GM21737 (cell line): ENCODE measurements around the gene UCP2.
A peak's percentile ranks its signal among the peaks of the same experiment; 100 is the strongest.

Experiments
- ATAC-seq: cut with Tn5 transposase; IDR thresholded peaks from one replicate; pipeline ENCODE4 v1.9.1; 2021; ENCODE audit warnings: mild to moderate bottlenecking, moderate library complexity; ENCODE audit not compliant: unreplicated experiment

UCP2 gene, protein sequence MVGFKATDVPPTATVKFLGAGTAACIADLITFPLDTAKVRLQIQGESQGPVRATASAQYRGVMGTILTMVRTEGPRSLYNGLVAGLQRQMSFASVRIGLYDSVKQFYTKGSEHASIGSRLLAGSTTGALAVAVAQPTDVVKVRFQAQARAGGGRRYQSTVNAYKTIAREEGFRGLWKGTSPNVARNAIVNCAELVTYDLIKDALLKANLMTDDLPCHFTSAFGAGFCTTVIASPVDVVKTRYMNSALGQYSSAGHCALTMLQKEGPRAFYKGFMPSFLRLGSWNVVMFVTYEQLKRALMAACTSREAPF

GRCh38 chr11:73982595-73982989 is at the start of gene UCP2:
UCP2 (minus strand) TSS chr11:73982843; CDS start chr11:73978378, 4,465 bp downstream.
- ATAC-seq, result peak; percentile 45

DNA sequence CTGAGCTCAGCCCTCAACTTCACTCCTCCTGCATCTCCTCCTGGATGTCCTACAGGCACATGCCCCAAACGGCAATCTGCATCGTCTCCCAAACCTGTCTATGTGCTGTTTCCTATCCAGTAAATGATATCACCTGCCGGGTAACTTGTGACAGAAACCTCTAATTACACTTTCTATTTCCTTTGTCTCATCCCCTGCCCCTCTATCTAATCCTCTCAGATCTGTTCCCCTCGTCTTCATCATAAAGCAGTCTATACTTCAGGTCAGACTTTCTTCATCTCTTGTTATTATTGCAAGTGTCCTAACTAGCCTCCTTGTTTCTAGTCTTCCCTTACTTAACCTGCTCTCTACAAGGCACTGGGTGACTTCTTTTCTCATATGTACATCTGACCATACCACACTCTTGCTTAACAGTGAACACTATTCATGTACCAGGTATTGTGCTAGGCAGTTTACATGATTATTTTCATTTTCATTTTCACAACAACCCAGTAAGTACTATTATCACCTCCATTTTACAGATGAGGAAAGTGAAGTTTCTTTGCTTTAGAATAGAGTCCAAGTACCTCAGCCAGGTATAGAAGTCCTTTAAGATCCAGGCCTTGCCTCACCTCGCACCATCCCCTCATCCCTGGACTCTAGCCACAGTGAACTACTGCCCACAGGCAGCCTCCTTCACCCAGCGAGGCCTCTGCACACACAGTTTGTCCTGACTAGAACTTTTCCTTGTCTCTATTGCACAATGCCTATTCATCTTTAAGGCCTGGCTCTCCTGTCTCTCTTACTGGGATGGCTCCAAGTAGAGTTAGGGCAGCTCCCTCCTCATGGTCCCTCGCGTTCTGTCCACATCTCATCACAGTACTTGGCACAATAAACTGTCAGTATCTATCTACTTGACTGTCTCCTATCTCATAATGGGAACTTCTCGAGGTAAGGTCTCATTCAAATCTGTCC is 48.4 kb upstream of the UCP2 start:
- ATAC-seq, result no peak

DNA sequence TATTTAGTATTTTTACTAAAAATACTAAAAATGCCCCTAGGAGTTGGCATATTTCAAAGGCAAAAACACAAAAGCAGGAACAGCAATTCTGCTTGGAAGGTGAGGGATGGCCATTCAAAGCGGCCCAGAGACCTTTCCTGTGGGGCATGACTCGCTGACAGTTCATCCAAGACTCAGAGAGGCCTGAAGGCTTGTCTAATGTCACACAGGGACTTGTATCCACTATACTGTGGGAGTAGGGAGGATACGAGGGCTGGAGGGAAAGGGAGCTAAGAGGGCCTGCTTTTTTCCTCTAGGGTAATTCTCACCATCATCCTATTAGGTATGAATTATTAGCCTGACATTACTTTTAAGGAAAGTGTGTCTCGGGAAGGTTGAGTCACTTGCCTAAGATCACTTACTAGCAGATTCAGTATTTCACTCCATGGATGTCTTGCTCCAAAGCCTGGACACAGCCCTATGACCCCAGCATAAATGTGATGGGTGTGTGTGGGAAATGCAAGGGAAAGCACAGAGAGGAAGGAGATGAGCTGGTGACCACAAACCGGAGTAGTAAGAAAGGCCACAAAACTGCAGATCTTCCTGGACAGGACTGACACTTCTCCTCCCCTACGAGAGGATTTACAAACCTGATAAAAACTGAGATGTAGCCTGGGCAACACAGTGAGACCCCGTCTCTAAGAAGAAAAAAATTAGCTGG is 43.0 kb upstream of the UCP2 start:
- ATAC-seq, result no peak

DNA sequence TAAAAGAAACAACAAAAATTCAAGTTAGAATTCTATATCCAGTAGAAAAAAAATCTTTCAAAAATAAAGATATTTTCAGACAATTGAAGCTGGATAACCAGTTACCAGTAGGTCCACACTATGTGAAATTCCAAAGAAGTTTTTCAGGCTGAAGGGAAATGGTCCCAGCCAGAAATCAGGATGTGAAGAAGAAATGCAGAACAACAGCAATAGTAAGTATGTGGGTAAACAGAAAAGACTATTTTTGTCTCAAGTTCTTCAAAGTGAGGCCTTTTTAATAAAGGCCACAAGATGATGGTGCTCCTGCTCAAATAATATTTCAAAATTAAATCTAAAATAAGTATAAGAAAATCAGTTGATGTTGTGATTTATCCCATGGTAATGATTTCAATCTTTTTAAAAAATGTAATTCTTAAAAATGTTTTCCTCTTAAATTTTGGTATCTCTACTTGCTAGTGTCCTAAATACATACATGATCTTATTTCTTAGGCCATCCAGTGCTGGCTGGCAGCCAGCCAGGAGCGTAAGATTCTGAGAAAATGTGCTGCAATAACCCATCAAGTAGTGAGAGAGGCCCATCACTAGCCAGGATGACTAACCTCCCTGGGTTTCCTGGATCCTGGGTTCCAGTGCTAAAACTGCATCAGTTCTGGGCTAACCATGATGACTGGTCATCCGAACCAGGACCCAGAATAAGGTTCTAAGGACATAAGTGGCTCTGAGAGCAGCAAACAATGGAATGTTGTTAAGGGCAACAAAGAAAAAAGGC is 41.8 kb upstream of the UCP2 start:
- ATAC-seq, result no peak

DNA sequence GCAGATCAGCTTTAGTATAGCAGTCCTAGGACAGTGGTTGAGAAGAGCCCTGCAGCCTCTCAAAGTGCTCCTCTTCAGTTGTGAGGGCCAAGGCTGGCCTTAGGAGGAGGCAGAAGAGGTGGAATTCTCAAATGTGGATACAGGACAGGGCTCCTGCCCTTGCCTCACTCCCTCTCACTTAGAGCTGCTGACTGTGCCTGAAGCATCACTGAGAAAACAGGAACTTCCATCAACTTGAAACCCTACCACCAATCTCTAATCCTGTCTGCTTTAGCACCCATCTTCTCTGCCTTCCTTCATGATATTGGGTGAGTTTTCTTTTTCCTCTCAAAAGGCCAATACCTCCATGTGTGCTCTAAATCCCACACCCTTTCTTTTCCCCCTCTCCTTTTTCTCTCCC is 40.6 kb upstream of the UCP2 start:
- no peak for ATAC-seq

GRCh38 chr11:74022546-74022945 is 39.9 kb upstream of the UCP2 start:
- no peak for ATAC-seq

DNA sequence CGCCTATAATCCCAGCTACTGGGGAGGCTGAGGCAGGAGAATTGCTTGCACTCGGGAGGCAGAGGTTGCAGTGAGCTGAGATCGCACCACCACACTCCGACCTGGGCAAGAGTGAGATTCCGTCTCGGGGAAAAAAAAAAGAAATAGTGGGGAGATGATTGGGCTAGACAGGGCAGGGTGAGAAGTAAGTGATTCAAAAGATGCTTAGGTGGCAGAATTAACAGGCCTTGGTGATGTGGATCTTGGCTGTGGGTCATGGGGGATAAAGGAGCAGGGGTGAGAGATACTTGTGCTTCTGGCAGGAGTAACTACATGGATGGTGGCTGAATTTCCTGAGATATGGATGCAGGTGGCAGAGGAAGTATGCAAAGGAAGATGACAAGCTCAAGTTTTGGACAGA is 39.4 kb upstream of the UCP2 start:
- no peak for ATAC-seq

DNA sequence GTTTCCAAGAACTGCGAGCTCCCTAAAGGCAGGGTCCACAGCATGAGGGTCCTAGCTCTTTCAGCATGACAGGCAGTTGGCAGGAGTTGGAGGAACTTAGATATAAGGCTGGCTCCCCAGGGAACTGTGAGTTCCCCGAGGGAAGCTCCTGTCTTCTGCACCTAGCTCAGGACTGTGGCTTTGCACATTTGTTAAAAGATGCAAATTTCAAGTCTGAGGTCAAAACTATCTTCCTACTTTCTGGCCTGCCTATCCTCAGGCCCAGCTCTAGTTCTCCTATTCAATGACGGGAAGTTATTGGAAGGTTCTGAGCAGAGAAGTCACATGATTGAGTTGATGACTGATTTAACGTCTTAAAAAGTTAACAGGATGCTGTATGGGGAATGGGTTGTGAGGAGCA is 37.9 kb upstream of the UCP2 start:
- ATAC-seq, result peak; percentile 74

DNA sequence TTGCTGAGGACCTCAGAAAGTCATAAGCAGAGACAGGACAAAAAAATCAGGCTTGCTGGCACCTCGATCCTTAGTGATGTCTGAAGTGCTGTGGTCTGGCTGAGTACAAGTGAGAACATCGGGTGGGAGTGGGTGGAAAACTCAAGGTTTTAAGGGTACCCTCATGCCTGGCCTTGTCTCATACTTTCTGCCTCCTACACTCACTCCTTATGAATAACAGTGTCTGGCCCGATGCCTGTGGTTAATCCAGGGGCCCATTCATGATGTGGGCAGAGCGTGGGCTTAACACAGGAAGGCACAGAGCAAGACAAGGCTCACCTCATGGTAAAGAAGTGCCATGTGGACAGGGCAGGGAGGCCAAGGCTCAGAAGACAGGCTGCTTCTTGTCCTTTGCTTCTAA is 37.2 kb upstream of the UCP2 start:
- no peak for ATAC-seq

DNA sequence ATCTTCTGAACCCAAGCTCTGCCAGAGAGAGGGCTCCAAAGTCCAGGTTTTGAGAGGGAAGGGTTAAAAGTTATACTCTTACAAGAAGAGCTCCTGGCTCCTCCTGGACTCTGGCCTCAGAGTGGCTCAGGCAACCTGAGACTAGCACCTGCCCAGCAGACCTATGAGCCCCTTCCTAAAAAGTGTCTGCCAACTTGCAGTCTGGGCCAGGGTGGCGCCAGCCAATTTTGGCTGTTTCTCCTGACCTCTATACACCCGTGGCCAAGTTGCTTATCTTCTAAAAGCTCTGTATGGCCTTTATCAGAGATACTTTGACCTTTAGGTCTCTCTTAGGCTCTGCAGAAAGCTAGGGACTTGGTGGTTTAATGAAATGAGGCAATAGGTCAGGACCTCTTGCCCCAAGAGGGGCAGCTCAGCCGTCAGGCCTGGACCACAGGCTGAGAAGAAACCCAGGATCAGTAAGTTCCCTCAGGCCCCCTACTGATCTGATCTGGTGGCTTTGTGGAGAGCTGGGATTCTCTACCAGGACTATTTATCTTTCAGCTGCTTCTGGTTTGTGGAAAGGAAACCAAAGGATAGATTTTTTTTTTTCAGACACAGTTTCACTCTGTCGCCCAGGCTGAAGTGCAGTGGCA is 36.6 kb upstream of the UCP2 start:
- no peak for ATAC-seq

- no peak for ATAC-seq
Measured at GRCh38 chr11:74018331-74019005, 35.8 kb upstream of the UCP2 start.

DNA sequence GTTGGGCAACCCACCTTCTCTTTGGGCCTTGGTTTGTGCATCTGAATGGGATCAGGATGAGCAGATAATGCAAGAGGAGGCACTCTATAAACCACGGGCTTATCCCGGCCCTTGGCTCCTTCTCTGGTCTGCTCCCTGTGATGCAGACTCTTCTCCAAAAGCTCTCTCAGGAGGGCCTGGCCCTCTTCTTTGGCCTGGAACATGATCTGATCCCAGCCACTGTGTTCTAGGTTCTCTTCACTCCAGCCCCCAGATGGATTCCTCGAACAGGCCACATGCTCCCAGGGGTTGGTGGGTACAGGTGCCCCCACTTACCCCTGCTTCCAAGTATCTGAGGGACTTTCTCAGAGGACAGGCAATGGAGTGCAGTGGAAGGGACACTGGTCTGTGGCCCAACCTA is 35.0 kb upstream of the UCP2 start:
- no peak for ATAC-seq

DNA sequence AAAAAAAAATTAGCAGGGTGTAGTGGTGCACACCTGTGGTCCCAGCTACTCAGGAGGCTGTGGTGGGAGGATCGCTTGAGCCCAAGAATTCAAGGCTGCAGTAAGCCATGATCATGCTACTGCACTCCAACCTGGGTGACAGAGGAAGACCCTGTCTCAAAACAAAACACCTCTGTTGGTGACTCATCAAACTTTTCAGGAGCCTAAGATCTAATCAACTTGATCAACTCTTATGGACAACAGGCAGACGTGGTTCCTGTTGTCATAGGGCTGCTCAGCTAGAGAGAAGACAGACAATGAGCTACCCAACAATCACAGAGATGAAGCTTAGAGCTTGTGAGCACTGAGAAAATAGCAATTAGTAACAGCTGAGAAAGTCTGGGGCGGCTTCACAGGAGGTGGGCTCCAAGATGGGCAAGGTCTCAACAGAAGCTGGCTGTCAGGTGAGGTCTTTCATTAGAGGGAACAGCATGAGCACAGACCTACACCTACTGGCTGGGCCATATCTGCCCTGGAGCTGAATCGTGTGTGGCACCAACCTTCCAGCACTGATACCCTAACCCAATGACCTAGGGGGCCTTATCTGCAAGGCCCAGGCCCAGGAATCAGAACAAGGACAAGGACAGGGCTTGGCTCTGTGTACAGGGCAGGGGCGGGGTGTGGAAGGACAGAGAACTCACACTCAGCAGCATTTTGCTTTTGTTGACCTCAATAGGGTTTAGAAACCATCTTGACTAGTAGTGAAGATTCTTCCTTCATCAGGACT is 33.5 kb upstream of the UCP2 start:
- ATAC-seq, result no peak

DNA sequence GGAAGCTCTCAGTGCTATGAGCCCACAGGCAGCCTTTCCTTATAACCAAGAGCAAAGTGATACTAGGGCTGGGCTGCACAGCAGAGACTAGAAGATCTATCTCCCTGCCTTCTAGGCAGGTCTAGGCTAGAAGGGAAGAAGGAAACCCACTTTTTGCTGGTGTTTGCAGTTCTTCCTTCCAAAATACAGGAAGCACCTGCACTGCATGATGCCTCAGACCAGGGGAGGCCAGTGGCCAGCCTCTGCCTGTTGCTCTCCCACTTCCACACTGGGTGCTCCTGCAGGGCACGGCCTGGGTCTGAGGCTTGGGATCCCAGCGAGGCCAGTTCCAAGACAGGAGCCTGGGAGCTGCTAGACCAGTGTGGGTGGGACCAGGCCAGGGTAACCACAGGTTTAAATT is 32.2 kb upstream of the UCP2 start:
- no peak for ATAC-seq

GRCh38 chr11:74013141-74013540 is 30.5 kb upstream of the UCP2 start:
- ATAC-seq, result no peak

DNA sequence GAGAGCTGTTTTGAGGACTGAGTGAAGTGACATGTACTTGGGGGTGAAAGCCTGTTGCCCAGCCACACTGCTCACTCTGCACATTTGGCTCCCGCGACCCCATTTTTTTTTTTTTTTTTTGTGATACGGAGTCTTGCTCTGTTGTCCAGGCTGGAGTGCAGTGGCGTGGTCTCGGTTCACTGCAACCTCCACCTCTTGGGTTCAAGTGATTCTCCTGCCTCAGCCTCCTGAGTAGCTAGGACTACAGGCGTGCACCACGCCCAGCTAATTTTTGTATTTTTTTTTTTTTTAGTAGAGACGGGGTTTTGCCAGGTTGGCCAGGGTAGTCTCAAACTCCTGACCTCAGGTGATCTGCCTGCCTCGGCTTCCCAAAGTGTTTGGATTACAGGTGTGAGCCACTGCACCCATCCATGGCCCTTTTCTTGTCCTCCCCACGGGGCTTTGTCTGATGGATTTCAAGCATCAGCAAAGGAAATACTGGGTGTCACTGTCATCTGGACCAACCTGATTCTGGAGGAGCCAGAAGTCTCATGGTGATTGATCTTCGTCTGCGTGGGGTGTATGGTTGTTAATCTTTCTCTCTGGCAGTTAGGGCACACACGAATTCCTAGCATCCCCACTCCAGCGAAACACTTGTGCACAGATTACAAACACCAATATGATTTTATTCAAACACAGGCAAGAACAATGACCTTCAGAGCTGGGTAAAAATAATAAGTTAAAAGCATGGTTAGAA is 29.6 kb upstream of the UCP2 start:
- ATAC-seq, result no peak

- peak; percentile 77 for ATAC-seq
Measured at GRCh38 chr11:74011360-74012073, 28.9 kb upstream of the UCP2 start.
